Spleen (tissue), 7 donors: ENCODE results near the gene KIF5A.
"Not testable (repeated sequence)": the region's sequence is repeated elsewhere in the genome, so short reads cannot be mapped to it uniquely, and the experiment has no call there.

Source experiments
- CTCF ChIP-seq, 11 experiments: fragments of 200-600 bp in 7 of 11; fragments of 450-650 bp in 4 of 11; sonication (generic) in 4 of 11; IDR thresholded peaks in 8 of 11; conservative IDR thresholded peaks in 3 of 11; 1 replicate in 7 of 11; 2 replicates in 4 of 11; pipeline versions ENCODE4 v1.4.0 to v1.8.0; 2016 to 2021; ENCODE audit warnings: antibody characterized with exemption in 11 of 11, inconsistent platforms in 4 of 11, mild to moderate bottlenecking in 1 of 11
- POLR2AphosphoS5 ChIP-seq, 3 donors: sonication (generic); formaldehyde crosslinking; IDR thresholded peaks; one replicate each; pipeline ENCODE4 v1.5.1; 2017; ENCODE audit warnings: antibody characterized with exemption in 3 of 3
- donor health status: DM: no; HTN: no; CAD: no; lungs with moderate emphysema.
- donor health status: DM: no; HTN: no; CAD: no.
- donor health status: DM: no; HTN: no; CAD: no.

- TF ChIP-seq CTCF (IDR thresholded peaks at IDR 0.05 in 8 of 11, conservative IDR thresholded peaks at IDR 0.05 in 3 of 11); POLR2AphosphoS5 (IDR thresholded peaks at IDR 0.05): not testable (repeated sequence)
These were observed 11.3 kb downstream of the KIF5A start for GRCh38 chr12:57561117-57561516.
